Stimulated activated CD8-positive, alpha-beta memory T cell treated with anti-CD3 and anti-CD28 coated beads, Interleukin-7, amount 100 ng/mL, for 24 hours (primary cell): ENCODE data around the gene TAMALIN.

ENCODE experiments used
- DNase-seq: peaks from one replicate; pipeline ENCODE4 v3.0.0-alpha.2; 2020; ENCODE audit warnings: low read depth

TAMALIN gene

DNA sequence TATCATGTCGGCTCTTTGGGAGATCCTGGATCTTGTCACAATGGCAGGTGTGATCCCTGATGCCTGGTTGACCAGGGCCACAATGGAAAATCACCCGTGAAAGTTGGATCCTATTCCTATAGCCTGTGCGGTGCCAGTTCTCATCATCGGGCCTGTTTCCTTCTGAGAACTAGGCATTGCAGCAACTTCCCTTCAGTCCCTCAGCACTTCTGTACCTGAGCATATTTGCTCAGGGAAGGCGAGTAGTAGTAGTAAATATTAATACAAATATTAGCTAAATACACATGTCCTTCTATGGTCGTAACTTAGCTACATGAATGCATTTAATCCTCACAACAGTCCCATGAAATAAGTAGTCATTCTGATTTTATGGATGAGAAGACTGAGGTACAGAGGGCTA, 22.1 kb upstream of the TAMALIN start:
- no peak for DNase-seq

DNA sequence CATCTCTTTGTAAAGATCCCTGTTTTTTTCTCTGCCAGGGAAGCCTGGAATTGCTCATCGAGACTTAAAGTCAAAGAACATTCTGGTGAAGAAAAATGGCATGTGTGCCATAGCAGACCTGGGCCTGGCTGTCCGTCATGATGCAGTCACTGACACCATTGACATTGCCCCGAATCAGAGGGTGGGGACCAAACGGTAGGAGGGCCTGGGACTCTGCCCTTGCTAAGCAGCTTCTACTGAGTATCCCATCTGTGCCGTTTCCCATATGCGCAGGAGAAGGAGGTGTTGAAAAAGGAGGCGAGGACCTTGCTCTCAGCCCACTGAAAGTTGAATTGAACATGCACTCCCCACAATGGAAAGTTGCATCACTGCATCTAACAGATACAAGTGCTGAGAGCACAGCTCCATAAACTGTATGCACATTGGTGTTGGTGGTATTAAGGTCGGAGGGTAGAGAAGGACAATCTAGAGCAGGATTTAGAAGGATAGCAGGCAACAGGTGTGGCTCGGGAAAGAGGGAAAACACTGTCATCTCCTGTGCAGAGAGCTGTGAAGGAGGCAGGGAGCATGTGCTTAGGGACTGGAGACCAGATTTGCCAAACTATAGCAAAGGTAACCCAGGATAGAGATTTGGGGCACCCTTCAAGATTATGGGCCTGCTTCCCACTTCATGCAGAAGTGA, 21.5 kb upstream of the TAMALIN start:
- DNase-seq: no peak

DNA sequence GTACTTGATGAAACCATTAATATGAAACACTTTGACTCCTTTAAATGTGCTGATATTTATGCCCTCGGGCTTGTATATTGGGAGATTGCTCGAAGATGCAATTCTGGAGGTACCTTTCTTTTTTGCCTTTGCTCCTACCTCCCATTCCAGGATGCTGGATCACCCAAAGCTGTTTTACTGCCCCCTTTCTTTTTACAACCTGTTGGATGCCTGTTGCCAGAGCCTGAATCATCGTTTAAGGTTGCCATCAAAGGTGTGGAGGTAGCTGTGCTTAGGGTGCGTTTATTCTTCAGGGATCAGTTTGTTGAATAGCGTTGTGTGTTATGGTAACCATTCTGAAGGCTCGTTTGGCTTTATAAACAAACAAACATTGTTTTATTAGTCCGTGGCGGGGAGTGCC, 19.9 kb upstream of the TAMALIN start:
- no peak for DNase-seq

DNA sequence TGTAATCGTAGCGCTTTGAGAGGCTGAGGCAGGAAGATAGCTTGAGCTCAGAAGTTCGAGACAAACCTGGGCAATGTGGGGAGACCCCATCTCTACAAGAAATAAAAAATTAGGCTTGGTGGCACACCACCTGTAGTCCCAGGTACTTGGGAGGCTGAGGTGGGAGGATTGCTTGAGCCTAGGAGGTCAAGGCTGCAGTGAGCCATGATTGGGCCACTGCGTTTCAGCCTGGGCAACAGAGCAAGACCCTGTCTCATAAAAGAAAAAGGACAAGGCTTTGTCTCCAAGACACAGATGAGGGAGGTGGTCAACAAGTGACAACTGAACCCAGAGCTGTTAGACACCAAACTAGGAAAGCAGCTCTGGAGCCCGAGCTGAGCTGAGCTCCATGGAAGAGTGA, 14.5 kb upstream of the TAMALIN start:
- DNase-seq: no peak

DNA sequence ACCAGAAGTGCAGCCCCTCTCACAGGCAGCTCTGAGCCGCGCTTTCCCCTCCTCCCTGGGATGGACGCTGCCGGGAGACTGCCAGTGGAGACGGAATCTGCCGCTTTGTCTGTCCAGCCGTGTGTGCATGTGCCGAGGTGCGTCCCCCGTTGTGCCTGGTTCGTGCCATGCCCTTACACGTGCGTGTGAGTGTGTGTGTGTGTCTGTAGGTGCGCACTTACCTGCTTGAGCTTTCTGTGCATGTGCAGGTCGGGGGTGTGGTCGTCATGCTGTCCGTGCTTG, 12.3 kb upstream of the TAMALIN start:
- no peak for DNase-seq

DNA sequence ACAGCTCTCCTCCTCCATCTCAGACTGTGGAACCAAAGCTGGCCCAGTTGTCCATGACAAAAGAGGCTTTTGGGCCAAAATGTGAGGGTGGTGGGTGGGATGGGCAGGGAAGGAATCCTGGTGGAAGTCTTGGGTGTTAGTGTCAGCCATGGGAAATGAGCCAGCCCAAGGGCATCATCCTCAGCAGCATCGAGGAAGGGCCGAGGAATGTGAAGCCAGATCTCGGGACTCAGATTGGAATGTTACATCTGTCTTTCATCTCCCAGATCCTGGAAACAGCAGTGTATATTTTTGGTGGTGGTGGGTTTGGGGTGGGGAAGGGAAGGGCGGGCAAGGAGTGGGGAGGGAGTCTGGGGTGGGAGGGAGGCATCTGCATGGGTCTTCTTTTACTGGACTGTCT, 11.8 kb upstream of the TAMALIN start:
- no peak for DNase-seq

DNA sequence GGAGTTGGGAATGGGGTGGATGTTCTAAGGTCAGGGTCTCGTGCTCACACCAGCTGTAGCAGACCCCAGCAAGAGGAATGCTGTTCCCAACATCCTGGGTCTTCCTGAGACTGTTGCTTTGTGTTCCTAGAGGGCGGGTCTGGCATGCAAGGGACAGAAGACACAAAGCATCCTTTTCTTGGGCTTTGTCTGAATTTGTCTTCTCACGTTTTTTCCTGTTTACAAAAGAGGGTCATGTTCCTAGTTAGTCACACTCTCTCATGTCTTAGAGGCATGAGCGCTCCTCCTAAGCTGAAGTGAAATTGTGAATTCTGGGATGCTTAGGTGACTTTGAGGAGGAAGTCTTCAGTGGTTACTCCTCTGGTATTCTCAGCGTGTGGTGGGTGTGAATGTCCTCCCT, 9.6 kb upstream of the TAMALIN start:
- DNase-seq: no peak

DNA sequence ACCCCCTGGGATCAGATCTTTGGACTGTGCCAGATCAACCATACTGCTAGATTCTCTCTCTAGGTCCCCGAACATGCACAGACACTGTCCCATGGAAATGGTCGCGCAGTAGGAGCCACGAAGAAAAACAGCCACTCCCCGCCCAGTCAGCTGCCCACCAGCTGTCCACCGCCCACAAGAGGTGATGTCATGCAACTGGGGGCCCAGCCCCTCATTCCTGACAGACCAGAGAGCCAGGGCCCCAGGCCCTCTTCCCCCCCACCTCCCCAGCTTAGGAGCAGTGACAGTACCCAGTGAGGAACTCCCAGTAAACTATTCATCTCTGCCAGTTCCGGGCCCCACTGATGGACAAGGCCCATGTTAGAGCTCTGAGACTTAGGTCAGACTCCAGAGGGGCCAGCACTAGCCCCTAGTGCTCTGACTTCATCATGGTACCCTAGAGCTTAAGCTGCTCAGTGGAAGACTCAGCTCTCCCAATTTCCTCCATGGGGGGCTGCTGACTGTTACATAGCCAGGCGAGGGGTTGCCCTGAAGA, 3.7 kb upstream of the TAMALIN start:
- no peak for DNase-seq

DNA sequence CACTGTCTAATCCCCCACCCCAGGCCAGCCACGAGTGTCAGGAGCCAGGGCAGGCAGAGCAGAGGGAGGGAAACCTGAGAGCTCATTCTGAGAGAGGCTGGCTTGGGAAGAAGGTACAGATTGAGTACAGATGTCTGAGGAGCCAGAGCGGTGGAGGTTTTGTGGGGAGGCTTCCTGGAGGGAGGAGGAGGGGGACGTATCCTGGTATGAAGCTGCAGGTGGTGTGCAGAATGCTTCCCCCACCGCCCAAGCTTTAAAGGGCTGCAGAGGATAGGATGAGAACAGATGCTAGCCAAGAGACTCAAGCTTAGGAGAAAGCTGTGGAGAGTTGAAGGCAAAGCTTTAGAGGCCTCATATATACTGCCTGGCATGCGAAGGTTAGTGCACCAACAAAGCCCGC, 3.2 kb upstream of the TAMALIN start:
- no peak for DNase-seq

DNA sequence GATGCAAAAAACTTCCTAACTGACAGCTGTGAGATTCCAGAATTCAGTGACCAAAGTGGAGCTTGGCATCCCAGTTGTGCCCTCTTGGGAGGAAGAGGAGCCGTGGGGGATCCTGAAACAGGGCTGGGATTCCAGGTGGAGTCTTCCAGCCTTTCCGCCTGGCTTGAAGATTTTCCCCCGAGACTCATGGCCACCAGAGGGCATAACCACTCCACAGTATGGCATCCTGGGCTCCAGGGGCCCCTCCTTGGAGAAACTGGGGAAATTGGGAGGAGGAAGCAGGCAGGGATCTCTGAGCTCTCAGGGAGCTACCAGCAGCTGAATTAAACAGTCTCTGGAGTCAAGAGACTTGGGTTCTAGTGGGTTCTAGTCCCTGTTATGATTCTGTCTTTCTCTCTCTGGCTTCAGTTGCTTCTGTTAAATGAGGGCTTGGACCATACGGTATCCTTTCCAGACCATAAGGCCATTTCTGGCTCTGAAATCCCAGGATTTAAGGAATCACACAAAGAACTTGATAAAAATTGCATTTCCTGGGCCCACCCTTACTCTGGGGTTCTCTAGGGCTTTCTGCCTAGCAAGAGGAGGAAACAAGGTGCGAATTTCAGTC, 2.6 kb upstream of the TAMALIN start:
- no peak for DNase-seq

DNA sequence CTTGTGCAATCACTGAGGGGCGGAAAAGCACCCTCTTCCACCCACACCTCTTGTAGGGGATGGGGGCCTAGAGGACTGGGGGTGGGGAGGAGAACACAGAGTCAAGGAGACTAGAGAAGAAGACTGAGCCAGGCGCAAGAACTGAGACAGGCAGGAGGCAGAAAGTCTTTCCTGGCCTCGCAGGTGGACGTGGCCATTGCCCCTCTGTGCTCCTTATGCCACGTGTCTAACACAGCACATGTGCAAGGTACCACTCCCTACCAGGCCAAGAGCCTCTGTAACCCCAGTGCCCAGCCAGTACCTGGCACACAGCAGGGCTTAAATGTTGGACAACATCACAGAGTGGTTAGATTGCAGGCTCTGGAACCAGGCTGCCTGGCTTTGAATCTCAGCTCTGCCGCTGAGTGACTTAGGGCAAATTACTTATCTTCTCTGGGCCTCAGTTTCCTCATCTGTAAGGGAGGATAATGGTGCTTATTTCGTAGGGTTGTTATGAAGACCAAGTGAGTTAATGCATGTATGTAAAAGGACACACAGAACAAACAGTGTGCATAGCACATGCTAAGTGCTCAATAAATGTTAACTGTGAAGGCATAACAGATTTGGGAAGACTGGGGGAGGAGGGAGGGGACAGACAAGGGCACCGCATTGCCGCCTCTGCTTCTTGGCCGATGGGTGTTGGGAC, 1.4 kb upstream of the TAMALIN start:
- DNase-seq: no peak

DNA sequence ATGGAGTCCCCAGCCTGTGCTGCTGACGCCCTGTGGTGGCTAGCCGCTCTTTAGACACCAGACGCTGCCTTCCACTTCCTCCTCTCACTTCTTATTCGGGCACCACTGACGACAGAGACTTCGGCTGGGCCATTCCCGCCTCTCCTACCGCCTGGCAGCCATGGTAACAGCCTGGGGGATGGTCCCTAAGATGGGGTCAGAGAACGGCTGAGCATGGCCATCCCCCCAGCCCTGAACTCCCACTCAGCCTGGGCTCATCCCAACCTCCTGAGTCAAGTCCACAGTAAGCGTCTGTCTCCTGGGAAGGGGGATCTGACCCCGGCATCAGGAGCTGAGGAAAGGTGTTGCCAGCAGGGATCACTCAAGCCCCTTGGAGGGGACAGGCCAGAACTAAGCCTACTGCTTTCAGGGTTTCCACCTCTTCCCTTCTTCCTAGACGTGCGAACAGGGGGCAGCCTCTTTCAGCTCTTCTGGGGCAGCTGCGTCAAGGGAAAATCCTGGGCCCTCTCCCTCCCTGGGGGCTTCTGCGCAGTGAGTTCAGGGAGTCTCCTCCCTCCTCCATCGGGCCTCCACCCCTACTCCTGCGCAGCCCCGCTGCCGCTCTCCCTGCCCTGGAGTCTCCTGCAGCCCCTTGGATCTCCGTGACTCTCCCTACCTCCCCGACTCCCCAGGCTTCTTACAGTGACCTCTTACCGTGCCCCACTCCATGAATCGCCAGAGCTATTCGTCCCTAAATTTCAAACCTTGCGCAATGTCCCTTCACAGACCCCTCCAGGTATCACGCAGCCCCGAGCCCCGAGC, 643 bp upstream of the TAMALIN start:
- no peak for DNase-seq

DNA sequence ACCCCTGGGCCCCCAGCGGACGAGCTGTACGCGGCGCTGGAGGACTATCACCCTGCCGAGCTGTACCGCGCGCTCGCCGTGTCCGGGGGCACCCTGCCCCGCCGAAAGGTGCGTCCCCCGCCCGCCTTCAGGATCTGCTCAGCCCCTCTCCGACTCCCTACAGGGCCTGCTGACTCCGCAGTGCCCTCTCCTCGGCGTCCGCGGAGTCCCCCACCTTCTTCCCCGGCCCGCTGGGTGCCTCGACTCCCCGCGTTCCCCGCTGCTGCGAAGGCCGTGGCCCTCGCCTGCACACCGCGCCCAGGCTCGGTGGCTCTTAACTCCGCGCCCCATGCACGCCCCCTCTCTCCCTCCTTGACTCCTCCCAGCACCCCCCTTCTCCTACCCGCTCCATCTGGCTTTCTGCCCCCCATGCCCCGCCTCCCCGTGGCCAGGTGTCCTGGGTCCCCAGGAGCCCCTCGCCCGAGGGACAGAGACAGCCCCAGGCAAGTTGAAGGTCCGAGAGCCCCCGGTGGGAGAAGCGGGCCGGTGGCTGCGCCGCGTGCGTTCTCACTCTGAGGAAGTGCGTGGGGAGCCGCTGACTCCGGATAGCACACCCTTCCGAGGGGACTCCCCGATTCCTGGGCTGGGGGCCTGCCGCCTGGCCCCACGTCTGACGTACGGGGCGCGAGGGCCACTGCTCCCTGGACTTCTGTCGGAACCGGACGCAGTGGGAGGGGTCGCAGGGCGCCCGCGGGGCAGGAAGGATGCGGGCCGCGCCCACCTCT, 594 bp downstream of the TAMALIN start:
- no peak for DNase-seq

DNA sequence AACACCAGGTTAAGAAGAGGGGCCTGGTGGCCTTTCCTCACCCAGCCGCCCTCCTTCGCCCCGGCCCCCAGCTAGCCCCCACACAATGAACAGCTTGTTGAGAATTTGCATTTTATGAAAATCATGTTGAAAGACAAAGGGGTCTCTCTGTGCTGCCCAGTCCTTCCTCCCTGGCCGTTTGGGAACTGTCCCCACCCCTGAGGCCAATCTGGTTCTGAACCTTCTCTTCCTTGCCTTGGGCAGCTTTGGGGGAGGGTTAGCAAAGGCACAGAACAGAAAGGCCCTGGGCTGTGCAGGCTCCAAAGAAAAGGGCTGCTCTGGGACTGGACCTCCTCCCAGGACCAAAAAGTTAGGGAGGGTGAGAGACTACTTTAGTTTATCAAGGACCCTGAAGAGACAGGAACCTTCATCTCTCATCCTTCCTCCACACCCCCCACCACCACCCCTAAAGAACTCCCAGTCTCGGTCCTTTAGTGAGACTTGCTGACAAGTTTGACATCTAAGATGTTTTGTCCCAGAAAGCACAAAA, 1.3 kb downstream of the TAMALIN start:
- DNase-seq: no peak

DNA sequence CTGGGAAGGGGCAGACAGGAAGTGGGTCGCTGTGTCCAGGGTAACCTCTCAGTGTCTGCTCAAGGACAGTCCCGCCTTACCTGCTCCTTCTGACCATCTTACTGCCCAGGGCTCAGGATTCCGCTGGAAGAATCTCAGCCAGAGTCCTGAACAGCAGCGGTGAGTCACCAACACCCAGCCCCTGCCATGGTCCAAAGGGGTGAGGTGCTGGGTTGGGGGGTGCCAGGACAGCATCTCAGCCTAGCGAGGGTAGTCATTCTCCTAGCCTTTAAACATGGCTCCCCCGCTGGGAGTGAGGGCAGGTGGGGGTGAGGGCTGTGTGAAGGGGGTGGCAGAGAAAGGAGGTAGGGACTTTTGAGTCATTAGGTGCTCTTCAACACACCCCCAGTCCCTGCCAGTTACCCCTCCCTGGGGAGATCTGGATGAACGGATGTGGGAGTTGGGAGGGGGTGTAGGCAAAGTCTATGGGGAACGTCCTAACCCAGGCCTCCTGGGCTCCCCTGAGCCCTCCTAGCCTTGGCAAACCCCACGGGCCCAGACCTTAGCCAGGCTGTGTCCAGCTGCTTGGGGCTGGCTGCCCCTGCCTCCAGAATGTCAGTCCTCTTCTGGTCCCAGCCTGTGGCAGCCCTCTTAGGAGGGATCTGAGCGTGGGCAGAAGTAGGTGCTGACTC, 2.5 kb downstream of the TAMALIN start:
- DNase-seq: no peak

DNA sequence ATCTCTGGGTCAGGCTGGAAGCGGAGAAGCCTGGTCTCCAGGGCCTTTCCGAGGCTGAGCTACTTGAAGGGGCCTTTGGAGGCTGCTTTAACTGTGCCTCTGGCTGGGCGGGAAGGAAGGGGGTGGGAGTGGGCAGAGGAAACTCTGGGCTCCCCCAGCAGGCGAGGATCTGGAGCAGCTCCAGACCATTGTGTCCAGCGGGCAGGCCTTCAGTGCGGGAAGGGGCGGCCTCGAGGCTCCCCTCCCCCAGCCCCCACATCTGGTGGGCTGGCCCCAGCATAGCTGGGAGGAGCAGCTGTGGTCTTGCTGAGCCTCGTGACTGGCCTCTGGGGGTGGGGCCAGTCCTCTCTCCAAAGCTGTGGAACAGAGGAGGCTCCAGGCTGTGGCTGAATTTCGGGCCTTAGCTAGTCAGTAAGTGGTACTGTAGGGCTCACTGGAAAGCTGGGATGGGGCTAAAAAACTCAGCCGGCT, 3.4 kb downstream of the TAMALIN start:
- DNase-seq: no peak

DNA sequence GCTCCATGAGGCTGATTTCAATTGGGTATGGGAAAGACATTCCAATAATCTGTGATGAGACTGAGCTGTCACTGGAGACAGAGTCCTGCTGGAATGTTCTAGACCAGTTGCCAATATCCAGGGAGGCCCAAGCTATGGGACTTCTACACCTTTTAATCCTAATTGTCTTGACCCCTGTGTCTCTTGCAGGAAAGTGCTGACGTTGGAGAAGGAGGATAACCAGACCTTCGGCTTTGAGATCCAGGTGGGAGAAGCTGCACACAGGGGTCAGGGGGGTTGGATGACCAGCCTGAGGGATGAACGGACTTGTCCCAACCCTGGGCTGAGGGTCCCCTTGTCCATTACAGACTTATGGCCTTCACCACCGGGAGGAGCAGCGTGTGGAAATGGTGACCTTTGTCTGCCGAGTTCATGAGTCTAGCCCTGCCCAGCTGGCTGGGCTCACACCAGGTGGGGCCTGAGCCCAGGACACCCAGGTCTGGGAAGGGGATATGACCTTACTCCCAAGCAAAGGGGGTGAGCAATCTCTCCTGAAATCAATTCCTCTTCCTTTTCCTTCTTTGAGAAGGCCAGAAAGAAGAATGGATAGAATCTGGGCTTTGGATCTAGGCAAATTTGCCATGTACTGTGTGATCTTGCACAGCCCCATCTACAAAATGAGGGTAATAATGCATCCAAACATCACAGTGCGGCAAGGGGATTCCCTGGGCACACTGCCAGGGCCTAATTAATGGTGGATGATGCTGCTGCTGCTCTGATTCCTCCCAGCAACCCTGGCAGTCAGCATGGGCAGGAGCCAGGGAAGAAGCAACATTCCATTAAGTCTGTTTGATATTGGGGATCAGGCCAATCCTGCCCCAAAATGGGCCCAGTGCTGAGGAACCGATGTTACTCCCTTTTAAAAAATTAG, 4.2 kb downstream of the TAMALIN start:
- no peak for DNase-seq

DNA sequence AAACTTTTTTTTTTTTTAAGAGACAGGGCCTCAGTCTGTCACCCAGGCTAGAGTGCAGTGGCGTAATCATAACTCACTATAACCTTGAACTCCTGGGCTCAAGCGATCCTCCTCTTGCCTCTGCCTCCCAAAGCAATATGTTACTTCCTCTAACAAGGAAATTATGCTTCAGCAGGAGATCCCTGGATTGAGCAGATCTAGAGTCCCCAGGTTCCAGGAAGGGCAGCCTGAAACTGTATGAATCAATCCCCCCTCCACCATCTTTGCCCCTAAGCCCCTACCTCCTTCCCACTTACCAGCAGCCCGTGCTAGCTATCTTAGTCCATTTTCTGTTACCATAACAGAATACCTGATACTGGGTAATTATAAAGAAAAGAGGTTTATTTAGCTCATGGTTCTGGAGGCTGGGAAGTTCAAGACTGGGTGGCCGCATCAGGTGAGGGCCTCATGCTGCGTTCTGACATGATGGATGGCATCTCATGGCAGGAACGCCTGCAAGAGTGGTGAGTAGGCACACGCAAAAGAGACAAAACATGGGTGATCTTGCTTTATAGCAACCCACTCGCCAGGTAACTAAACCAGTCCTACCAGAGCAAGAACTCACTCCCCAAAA, 5.0 kb downstream of the TAMALIN start:
- no peak for DNase-seq

DNA sequence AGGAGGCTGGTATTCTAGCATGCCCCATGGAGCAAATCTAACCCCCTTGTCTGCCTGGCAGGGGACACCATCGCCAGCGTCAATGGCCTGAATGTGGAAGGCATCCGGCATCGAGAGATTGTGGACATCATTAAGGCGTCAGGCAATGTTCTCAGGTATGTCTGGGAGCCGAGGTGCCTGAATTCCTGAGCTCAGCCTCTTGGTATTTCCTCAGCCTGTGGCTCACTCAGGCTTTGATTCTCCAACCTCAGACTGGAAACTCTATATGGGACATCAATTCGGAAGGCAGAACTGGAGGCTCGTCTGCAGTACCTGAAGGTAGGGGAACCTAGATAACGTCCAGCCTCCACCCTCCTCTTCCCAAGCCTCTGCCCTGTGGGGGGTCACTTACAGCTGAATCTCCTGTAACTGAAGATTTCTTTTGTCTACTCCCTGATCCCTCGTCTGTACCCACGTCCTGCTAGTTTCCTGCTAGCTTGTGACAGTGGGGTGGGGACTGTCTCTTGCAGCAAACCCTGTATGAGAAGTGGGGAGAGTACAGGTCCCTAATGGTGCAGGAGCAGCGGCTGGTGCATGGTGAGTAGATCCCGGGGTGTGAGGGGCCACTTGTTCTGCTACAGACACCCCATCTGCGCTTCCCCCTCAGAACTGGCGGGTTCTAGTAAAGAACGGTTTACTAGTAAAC, 7.0 kb downstream of the TAMALIN start:
- no peak for DNase-seq
